Adrenal gland (tissue), 5 donors: ENCODE measurements around the gene PADI6.
"Not testable (repeated sequence)": the region's sequence is repeated elsewhere in the genome, so short reads cannot be mapped to it uniquely, and the experiment has no call there.

Source experiments
- POLR2A ChIP-seq, 2 donors: fragments of 450-650 bp; IDR thresholded peaks; one replicate each; pipeline ENCODE4 v1.6.1; 2017; ENCODE audit warnings: antibody characterized with exemption in 2 of 2, mild to moderate bottlenecking in 2 of 2, moderate library complexity in 1 of 2
- TF ChIP-seq, protein P1 (sequence below), 6 experiments: fragments of 450-650 bp in 4 of 6; fragments of 200-600 bp in 2 of 6; sonication (generic) in 1 of 6; IDR thresholded peaks; 1 replicate in 5 of 6; 2 replicates in 1 of 6; pipeline versions ENCODE4 v1.5.1 to v1.8.0; 2016 to 2021; ENCODE audit warnings: antibody characterized with exemption in 6 of 6, mild to moderate bottlenecking in 2 of 6, moderate library complexity in 1 of 6
- donor health status: DM: no; HTN: no; CAD: no.

DNA sequence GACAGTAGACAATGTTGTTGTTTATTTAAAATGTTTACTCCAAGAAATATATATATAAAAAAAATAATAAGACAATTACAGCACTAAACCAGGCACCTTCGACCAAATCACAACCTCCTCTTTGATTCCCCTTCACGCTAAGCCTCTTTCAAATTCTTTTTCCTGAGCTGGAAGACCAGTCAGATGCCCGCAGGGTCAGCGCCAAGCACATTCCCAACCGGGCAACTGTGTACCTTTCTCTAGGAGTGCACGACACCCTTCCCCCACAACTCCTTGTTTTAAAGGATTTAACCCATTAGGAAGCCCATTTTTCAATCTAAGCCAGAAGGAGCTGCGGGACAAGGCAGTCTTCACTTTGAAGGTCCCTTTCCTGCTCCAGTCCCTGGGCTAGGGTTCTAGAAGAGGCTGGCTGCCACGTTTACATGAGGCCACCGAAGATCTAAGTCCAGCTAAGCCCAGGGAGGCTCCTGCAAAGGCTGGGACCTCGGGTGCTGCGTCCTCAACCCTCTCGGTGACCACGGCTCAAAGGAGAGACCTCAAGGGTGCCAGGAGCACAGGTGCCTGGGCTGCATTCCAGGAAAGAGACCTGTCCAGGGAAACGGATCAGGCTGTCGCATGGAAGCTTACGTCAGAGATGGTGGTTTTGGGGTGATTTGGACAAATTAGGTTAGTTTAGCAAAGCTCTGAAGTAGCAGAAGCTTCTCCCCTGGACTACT is 34.9 kb downstream of the PADI6 start:
- TF ChIP-seq, protein P1, sequence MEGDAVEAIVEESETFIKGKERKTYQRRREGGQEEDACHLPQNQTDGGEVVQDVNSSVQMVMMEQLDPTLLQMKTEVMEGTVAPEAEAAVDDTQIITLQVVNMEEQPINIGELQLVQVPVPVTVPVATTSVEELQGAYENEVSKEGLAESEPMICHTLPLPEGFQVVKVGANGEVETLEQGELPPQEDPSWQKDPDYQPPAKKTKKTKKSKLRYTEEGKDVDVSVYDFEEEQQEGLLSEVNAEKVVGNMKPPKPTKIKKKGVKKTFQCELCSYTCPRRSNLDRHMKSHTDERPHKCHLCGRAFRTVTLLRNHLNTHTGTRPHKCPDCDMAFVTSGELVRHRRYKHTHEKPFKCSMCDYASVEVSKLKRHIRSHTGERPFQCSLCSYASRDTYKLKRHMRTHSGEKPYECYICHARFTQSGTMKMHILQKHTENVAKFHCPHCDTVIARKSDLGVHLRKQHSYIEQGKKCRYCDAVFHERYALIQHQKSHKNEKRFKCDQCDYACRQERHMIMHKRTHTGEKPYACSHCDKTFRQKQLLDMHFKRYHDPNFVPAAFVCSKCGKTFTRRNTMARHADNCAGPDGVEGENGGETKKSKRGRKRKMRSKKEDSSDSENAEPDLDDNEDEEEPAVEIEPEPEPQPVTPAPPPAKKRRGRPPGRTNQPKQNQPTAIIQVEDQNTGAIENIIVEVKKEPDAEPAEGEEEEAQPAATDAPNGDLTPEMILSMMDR (IDR thresholded peaks at IDR 0.05): not testable (repeated sequence)
- TF ChIP-seq POLR2A (IDR thresholded peaks at IDR 0.05): not testable (repeated sequence)
